ENCODE data around the gene SMYD3. TPM values are rescaled to one million over a fixed set of nuclear protein-coding genes. Genes with fewer than 3 reads are reported as not detected.

Gene SMYD3
- total RNA-seq, 1 donor: 171 TPM

DNA sequence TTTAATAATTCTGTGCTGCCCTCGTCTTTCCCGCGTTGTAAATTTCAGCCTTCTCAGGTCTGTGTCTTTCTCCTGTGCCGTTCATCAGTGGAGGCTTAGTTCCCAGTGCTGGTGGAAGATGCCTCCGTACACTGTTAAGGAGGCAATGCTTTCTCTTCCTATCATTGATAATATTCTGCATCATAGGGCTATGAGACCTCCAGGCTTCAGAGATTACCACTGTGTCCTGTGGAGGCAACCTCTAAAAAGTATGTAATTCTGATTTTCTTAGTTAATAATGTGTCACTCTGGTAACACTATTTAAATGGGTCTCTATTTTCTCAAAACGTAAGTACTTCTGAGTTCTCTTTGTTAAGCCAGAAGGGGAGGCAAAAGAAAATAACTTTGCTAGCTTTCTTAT, 538.3 kb downstream of the SMYD3 start:
- Histone ChIP-seq H3K4me3 (ENCODE audit: insufficient read depth, low read length) (no peak overlapping the region), H3K79me2 (ENCODE audit: insufficient read depth, low read length) (no peaks in the 10 kb centered on the region), H2AFZ (ENCODE audit: low read length) (no peak overlapping the region), H3K9me3 (ENCODE audit: low read depth, low read length) (no peaks in the 10 kb centered on the region), H3K4me2 (ENCODE audit: insufficient read depth, low read length) (no peak overlapping the region), H3K27ac (ENCODE audit: low read depth, low read length) (peak overlapping the region; percentile 66), H3K4me1 (ENCODE audit: insufficient read depth, low read length) (peaks cover 15% of the 10 kb centered on the region), H4K20me1 (ENCODE audit: insufficient read depth, low read length) (no peaks in the 10 kb centered on the region), H3K36me3 (ENCODE audit: insufficient read depth, low read length) (no peaks in the 10 kb centered on the region), H3K27me3 (ENCODE audit: insufficient read depth, low read length) (no peaks in the 10 kb centered on the region)
- no peak for DNase-seq (ENCODE audit: insufficient read length, low spot score, missing footprints)
- TF ChIP-seq CTCF (IDR thresholded peaks at IDR 0.05; ENCODE audit: extremely low read depth, low read depth, low read length): no peak

- Histone ChIP-seq H3K27ac (ENCODE audit: low read depth, low read length) (no peak overlapping the region), H3K79me2 (ENCODE audit: insufficient read depth, low read length) (no peaks in the 10 kb centered on the region), H3K4me2 (ENCODE audit: insufficient read depth, low read length) (no peak overlapping the region), H3K4me3 (ENCODE audit: insufficient read depth, low read length) (no peak overlapping the region), H2AFZ (ENCODE audit: low read length) (no peak overlapping the region), H3K27me3 (ENCODE audit: insufficient read depth, low read length) (no peaks in the 10 kb centered on the region), H4K20me1 (ENCODE audit: insufficient read depth, low read length) (no peaks in the 10 kb centered on the region), H3K9me3 (ENCODE audit: low read depth, low read length) (no peaks in the 10 kb centered on the region), H3K4me1 (ENCODE audit: insufficient read depth, low read length) (peaks cover 19% of the 10 kb centered on the region), H3K36me3 (ENCODE audit: insufficient read depth, low read length) (no peaks in the 10 kb centered on the region)
- DNase-seq (ENCODE audit: insufficient read length, low spot score, missing footprints): no peak
- TF ChIP-seq CTCF (IDR thresholded peaks at IDR 0.05; ENCODE audit: extremely low read depth, low read depth, low read length): no peak
Measured at GRCh38 chr1:245965398-245965797, 541.7 kb downstream of the SMYD3 start.

DNA sequence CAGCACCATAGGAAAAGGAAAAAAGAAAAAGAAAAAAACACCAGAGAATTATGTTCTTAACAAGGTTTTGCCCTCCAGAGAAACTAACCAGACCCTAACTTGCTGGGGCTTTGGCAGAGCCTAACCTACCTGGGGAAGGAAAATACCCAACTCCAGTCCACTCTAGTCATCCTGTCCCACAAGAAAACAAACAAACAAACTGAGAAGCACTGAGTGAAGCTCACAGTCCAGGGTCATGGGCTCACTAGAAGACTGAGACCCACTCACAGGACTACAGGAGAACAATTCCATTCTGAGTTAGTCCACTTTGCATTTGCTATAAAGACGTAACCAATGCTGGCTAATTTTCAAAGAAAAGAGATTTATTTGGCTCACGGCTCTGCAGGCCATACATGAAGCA, 543.4 kb downstream of the SMYD3 start:
- H4K20me1 ChIP-seq (ENCODE audit: insufficient read depth, low read length): no peaks in the 10 kb centered on the region
- no peak for DNase-seq (ENCODE audit: insufficient read length, low spot score, missing footprints)
- no peaks in the 10 kb centered on the region for H3K36me3 ChIP-seq (ENCODE audit: insufficient read depth, low read length)

GRCh38 chr1:245962453-245962852, 544.6 kb downstream of the SMYD3 start:
- Histone ChIP-seq H3K4me3 (ENCODE audit: insufficient read depth, low read length) (no peak overlapping the region), H3K9me3 (ENCODE audit: low read depth, low read length) (no peaks in the 10 kb centered on the region), H3K27me3 (ENCODE audit: insufficient read depth, low read length) (no peaks in the 10 kb centered on the region), H4K20me1 (ENCODE audit: insufficient read depth, low read length) (no peaks in the 10 kb centered on the region), H3K27ac (ENCODE audit: low read depth, low read length) (no peak overlapping the region), H3K4me1 (ENCODE audit: insufficient read depth, low read length) (peaks cover 8% of the 10 kb centered on the region), H3K4me2 (ENCODE audit: insufficient read depth, low read length) (no peak overlapping the region), H2AFZ (ENCODE audit: low read length) (no peak overlapping the region), H3K36me3 (ENCODE audit: insufficient read depth, low read length) (no peaks in the 10 kb centered on the region), H3K79me2 (ENCODE audit: insufficient read depth, low read length) (no peaks in the 10 kb centered on the region)
- no peak for TF ChIP-seq CTCF (IDR thresholded peaks at IDR 0.05; ENCODE audit: extremely low read depth, low read depth, low read length)
- DNase-seq (ENCODE audit: insufficient read length, low spot score, missing footprints): no peak

More for the DNA sequence above, 543.4 kb downstream of the SMYD3 start:
- Histone ChIP-seq H3K4me3 (ENCODE audit: insufficient read depth, low read length) (no peak overlapping the region), H3K9me3 (ENCODE audit: low read depth, low read length) (no peaks in the 10 kb centered on the region), H3K79me2 (ENCODE audit: insufficient read depth, low read length) (no peaks in the 10 kb centered on the region), H2AFZ (ENCODE audit: low read length) (no peak overlapping the region), H3K27me3 (ENCODE audit: insufficient read depth, low read length) (no peaks in the 10 kb centered on the region), H3K27ac (ENCODE audit: low read depth, low read length) (no peak overlapping the region), H3K4me2 (ENCODE audit: insufficient read depth, low read length) (no peak overlapping the region), H3K4me1 (ENCODE audit: insufficient read depth, low read length) (peaks cover 10% of the 10 kb centered on the region)
- no peak for TF ChIP-seq CTCF (IDR thresholded peaks at IDR 0.05; ENCODE audit: extremely low read depth, low read depth, low read length)
